ENCODE measurements around the gene SERPINA6. TPM values are rescaled to one million over a fixed set of nuclear protein-coding genes. Genes with fewer than 3 reads are reported as not detected.

The SERPINA6 gene
- polyA plus RNA-seq, 1 donor (not counting 4 experiments of a cell fraction or from before 2014, with no cell fraction given): not detected

- Histone ChIP-seq H2AFZ (ENCODE audit: control insufficient read depth, low read length) (no peak overlapping the region), H3K27me3 (ENCODE audit: control insufficient read depth, extremely low read depth, insufficient read depth, low read length) (no peaks in the 10 kb centered on the region), H3K36me3 (ENCODE audit: control insufficient read depth in 2 of 2, extremely low read depth in 1 of 2, insufficient read depth in 2 of 2, low read length in 2 of 2) (no peaks in the 10 kb centered on the region), H4K20me1 (ENCODE audit: control insufficient read depth, extremely low read depth, insufficient read depth, low read length) (no peaks in the 10 kb centered on the region), H3K4me3 (ENCODE audit: control insufficient read depth in 2 of 3, extremely low read depth in 1 of 3, insufficient read depth in 2 of 3, low read depth in 1 of 3, low read length in 3 of 3) (no peak overlapping the region), H3K4me1 (ENCODE audit: control insufficient read depth, extremely low read depth, insufficient read depth, low read length) (peaks cover 3% of the 10 kb centered on the region), H3K9me1 (ENCODE audit: control insufficient read depth, extremely low read depth, insufficient read depth, low read length) (no peaks in the 10 kb centered on the region), H3K4me2 (ENCODE audit: control insufficient read depth, extremely low read depth, insufficient read depth, low read depth, low read length) (no peak overlapping the region), H3K9me3 (ENCODE audit: control insufficient read depth, low read depth, low read length) (no peaks in the 10 kb centered on the region), H3K9ac (ENCODE audit: control insufficient read depth, extremely low read depth, insufficient read depth, low read length) (no peak overlapping the region), H3K79me2 (ENCODE audit: control insufficient read depth, insufficient read depth, low read length) (no peaks in the 10 kb centered on the region), H3K27ac (ENCODE audit: control insufficient read depth, insufficient read depth, low read length) (no peak overlapping the region)
- no peak for TF ChIP-seq EZH2 (IDR thresholded peaks at IDR 0.05; ENCODE audit: low read length)
- TF ChIP-seq, protein P1, sequence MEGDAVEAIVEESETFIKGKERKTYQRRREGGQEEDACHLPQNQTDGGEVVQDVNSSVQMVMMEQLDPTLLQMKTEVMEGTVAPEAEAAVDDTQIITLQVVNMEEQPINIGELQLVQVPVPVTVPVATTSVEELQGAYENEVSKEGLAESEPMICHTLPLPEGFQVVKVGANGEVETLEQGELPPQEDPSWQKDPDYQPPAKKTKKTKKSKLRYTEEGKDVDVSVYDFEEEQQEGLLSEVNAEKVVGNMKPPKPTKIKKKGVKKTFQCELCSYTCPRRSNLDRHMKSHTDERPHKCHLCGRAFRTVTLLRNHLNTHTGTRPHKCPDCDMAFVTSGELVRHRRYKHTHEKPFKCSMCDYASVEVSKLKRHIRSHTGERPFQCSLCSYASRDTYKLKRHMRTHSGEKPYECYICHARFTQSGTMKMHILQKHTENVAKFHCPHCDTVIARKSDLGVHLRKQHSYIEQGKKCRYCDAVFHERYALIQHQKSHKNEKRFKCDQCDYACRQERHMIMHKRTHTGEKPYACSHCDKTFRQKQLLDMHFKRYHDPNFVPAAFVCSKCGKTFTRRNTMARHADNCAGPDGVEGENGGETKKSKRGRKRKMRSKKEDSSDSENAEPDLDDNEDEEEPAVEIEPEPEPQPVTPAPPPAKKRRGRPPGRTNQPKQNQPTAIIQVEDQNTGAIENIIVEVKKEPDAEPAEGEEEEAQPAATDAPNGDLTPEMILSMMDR (optimal IDR thresholded peaks at IDR 0.05 in 1 of 3, IDR thresholded peaks at IDR 0.05 in 1 of 3, conservative IDR thresholded peaks at IDR 0.05 in 1 of 3; ENCODE audit: extremely low read depth in 1 of 3, insufficient read depth in 2 of 3, low read length in 3 of 3): no peak
- dilution Hi-C loops (cut with MboI; ENCODE audit: extremely low pct_ligation_motif_present, low sequenced_read_pairs): no loop called here
- DNase-seq (ENCODE audit: low read depth, low spot score) (no peak), FAIRE-seq (no peak)
Measured at GRCh38 chr14:94332063-94332583, 9.0 kb upstream of the SERPINA6 start.

DNA sequence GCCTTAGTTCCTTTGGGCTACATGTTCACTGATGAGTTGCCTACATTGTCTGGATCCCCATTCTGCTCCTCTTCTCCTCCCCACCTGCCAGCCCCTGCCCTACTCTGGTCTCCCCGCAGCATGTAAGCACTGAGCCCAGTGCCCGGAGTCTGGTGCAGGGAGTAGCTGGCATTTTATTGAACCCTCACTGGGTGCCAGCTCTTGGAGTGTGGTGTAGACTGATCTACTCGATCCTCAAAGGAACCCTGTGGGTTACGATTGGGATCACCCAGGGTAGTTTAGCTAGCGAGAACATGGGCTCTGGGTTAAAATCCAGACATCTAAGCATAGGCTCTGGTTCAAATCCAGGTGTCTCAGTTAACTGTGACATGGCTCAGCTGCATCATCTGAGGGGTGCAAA, 8.3 kb upstream of the SERPINA6 start:
- no peak for FAIRE-seq
- TF ChIP-seq, protein P1 (optimal IDR thresholded peaks at IDR 0.05 in 1 of 3, IDR thresholded peaks at IDR 0.05 in 1 of 3, conservative IDR thresholded peaks at IDR 0.05 in 1 of 3; ENCODE audit: extremely low read depth in 1 of 3, insufficient read depth in 2 of 3, low read length in 3 of 3): no peak
- no peak for TF ChIP-seq EZH2 (IDR thresholded peaks at IDR 0.05; ENCODE audit: low read length)
- H3K9me3 ChIP-seq (ENCODE audit: control insufficient read depth, low read depth, low read length): no peaks in the 10 kb centered on the region

More for the DNA sequence above, 8.3 kb upstream of the SERPINA6 start:
- Histone ChIP-seq H3K9ac (ENCODE audit: control insufficient read depth, extremely low read depth, insufficient read depth, low read length) (no peak overlapping the region), H3K27me3 (ENCODE audit: control insufficient read depth, extremely low read depth, insufficient read depth, low read length) (no peaks in the 10 kb centered on the region), H3K4me1 (ENCODE audit: control insufficient read depth, extremely low read depth, insufficient read depth, low read length) (peaks cover 3% of the 10 kb centered on the region), H3K4me2 (ENCODE audit: control insufficient read depth, extremely low read depth, insufficient read depth, low read depth, low read length) (no peak overlapping the region), H3K27ac (ENCODE audit: control insufficient read depth, insufficient read depth, low read length) (no peak overlapping the region), H2AFZ (ENCODE audit: control insufficient read depth, low read length) (no peak overlapping the region), H3K79me2 (ENCODE audit: control insufficient read depth, insufficient read depth, low read length) (no peaks in the 10 kb centered on the region), H3K36me3 (ENCODE audit: control insufficient read depth in 2 of 2, extremely low read depth in 1 of 2, insufficient read depth in 2 of 2, low read length in 2 of 2) (no peaks in the 10 kb centered on the region), H3K9me1 (ENCODE audit: control insufficient read depth, extremely low read depth, insufficient read depth, low read length) (no peaks in the 10 kb centered on the region), H3K4me3 (ENCODE audit: control insufficient read depth in 2 of 3, extremely low read depth in 1 of 3, insufficient read depth in 2 of 3, low read depth in 1 of 3, low read length in 3 of 3) (no peak overlapping the region), H4K20me1 (ENCODE audit: control insufficient read depth, extremely low read depth, insufficient read depth, low read length) (no peaks in the 10 kb centered on the region)
- DNase-seq (ENCODE audit: low read depth, low spot score): no peak
- dilution Hi-C loops (cut with MboI; ENCODE audit: extremely low pct_ligation_motif_present, low sequenced_read_pairs): no loop called here
